ENCODE data around the gene TNFRSF11A. TPM values are rescaled to one million over a fixed set of nuclear protein-coding genes. Genes with fewer than 3 reads are reported as not detected.
A peak's percentile ranks its signal among the peaks of the same experiment; 100 is the strongest.

TNFRSF11A gene
- total RNA-seq, 1 donor from 2014 or later: 3.9 TPM

- TF ChIP-seq POLR2A (IDR thresholded peaks at IDR 0.05): no peak
- TF ChIP-seq, protein P1, sequence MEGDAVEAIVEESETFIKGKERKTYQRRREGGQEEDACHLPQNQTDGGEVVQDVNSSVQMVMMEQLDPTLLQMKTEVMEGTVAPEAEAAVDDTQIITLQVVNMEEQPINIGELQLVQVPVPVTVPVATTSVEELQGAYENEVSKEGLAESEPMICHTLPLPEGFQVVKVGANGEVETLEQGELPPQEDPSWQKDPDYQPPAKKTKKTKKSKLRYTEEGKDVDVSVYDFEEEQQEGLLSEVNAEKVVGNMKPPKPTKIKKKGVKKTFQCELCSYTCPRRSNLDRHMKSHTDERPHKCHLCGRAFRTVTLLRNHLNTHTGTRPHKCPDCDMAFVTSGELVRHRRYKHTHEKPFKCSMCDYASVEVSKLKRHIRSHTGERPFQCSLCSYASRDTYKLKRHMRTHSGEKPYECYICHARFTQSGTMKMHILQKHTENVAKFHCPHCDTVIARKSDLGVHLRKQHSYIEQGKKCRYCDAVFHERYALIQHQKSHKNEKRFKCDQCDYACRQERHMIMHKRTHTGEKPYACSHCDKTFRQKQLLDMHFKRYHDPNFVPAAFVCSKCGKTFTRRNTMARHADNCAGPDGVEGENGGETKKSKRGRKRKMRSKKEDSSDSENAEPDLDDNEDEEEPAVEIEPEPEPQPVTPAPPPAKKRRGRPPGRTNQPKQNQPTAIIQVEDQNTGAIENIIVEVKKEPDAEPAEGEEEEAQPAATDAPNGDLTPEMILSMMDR (IDR thresholded peaks at IDR 0.05): no peak
- no peak for TF ChIP-seq POLR2AphosphoS5 (IDR thresholded peaks at IDR 0.05; ENCODE audit: insufficient read depth in 1 of 2, low read depth in 1 of 2)
- intact Hi-C loops (cut with DNase I): no loop called here
- DNase-seq (ENCODE audit: extremely low spot score in 2 of 2): no peak
- Histone ChIP-seq H3K9me3 (no peaks in the 10 kb centered on the region), H3K36me3 (no peaks in the 10 kb centered on the region), H3K4me3 (peak overlapping the region; percentile 18), H3K27ac (no peak overlapping the region), H3K4me1 (no peaks in the 10 kb centered on the region), H3K27me3 (no peaks in the 10 kb centered on the region)
These were observed 59.5 kb downstream of the TNFRSF11A start for GRCh38 chr18:62384610-62385097.

- Histone ChIP-seq H3K4me3 (no peak overlapping the region), H3K9me3 (no peaks in the 10 kb centered on the region), H3K27me3 (no peaks in the 10 kb centered on the region), H3K36me3 (no peaks in the 10 kb centered on the region), H3K4me1 (no peaks in the 10 kb centered on the region), H3K27ac (no peak overlapping the region)
- intact Hi-C loops (cut with DNase I): no loop called here
- TF ChIP-seq POLR2AphosphoS5 (IDR thresholded peaks at IDR 0.05; ENCODE audit: insufficient read depth in 1 of 2, low read depth in 1 of 2): no peak
- TF ChIP-seq POLR2A (IDR thresholded peaks at IDR 0.05): no peak
- TF ChIP-seq, protein P1 (IDR thresholded peaks at IDR 0.05): no peak
- DNase-seq (ENCODE audit: extremely low spot score in 2 of 2): no peak
These were observed 61.0 kb downstream of the TNFRSF11A start for GRCh38 chr18:62386091-62386490.

DNA sequence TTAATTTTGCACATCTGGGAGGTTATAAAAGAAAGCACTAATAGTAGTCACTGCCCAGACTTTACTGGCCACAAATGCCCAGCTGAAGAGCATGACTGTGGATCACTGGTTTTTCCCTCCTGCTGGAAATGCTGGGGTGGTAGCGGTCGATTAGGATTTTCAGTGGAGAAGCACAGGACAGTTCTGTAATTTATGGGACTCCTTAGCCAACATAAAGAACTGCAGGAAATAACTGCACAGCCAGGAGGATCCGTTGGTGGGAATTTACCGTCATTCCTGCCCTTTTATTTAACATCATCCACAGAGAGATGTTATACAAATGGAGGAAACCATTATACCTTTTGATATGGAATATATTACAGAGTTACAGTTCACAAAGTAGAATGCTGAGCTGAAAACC, 61.5 kb downstream of the TNFRSF11A start:
- TF ChIP-seq POLR2A (IDR thresholded peaks at IDR 0.05): no peak
- no peak for TF ChIP-seq POLR2AphosphoS5 (IDR thresholded peaks at IDR 0.05; ENCODE audit: insufficient read depth in 1 of 2, low read depth in 1 of 2)
- TF ChIP-seq, protein P1 (IDR thresholded peaks at IDR 0.05): no peak
- intact Hi-C loops (cut with DNase I): no loop called here
- H3K27me3 ChIP-seq: no peaks in the 10 kb centered on the region
- no peak for DNase-seq (ENCODE audit: extremely low spot score in 2 of 2)
- no peaks in the 10 kb centered on the region for H3K36me3 ChIP-seq
- no peak overlapping the region for H3K4me3 ChIP-seq
- no peaks in the 10 kb centered on the region for H3K9me3 ChIP-seq
- H3K27ac ChIP-seq: no peak overlapping the region
- no peaks in the 10 kb centered on the region for H3K4me1 ChIP-seq

DNA sequence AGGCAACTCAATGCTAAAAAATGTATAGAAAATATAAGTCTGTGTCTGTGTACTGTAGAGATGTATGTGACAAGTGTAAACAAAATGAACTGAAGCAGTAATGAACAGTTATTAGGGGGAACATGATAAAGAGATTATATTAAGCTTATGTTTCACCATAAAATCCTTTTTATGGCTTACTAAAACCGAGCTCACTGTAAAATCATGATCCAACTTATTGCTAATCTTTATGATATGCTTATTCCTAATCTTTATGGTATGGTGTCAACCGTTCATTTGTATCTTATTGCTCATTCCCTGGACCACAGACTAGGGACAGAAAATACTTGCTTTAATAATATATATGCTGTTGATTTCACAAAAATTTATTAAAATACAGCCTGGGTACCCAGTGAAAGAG, 62.1 kb downstream of the TNFRSF11A start:
- Histone ChIP-seq H3K27me3 (no peaks in the 10 kb centered on the region), H3K9me3 (no peaks in the 10 kb centered on the region), H3K27ac (no peak overlapping the region), H3K4me3 (no peak overlapping the region), H3K4me1 (no peaks in the 10 kb centered on the region), H3K36me3 (no peaks in the 10 kb centered on the region)
- TF ChIP-seq, protein P1 (IDR thresholded peaks at IDR 0.05): no peak
- no peak for TF ChIP-seq POLR2AphosphoS5 (IDR thresholded peaks at IDR 0.05; ENCODE audit: insufficient read depth in 1 of 2, low read depth in 1 of 2)
- intact Hi-C loops (cut with DNase I): no loop called here
- no peak for DNase-seq (ENCODE audit: extremely low spot score in 2 of 2)

- DNase-seq (ENCODE audit: extremely low spot score in 2 of 2): no peak
- TF ChIP-seq, protein P1 (IDR thresholded peaks at IDR 0.05): no peak
- no peak for TF ChIP-seq POLR2AphosphoS5 (IDR thresholded peaks at IDR 0.05; ENCODE audit: insufficient read depth in 1 of 2, low read depth in 1 of 2)
- no peak for TF ChIP-seq POLR2A (IDR thresholded peaks at IDR 0.05)
These were observed 64.0 kb downstream of the TNFRSF11A start for GRCh38 chr18:62388855-62389760.

More at GRCh38 chr18:62388855-62389760, 64.0 kb downstream of the TNFRSF11A start:
- Histone ChIP-seq H3K27ac (no peak overlapping the region), H3K27me3 (no peaks in the 10 kb centered on the region), H3K4me3 (no peak overlapping the region), H3K9me3 (no peaks in the 10 kb centered on the region), H3K36me3 (no peaks in the 10 kb centered on the region), H3K4me1 (no peaks in the 10 kb centered on the region)
- intact Hi-C loops (cut with DNase I): no loop called here
